Activated CD4-positive, alpha-beta T cell treated with anti-CD3 and anti-CD28 coated beads for 36 hours (primary cell): ENCODE data around the gene TGFB2. TPM values are rescaled to one million over a fixed set of nuclear protein-coding genes. Genes with fewer than 3 reads are reported as not detected.
"Not testable (repeated sequence)": the region's sequence is repeated elsewhere in the genome, so short reads cannot be mapped to it uniquely, and the experiment has no call there.

Experiments
- ATAC-seq: fragments of 200-7000 bp; cut with Tn5 transposase; one replicate; pipeline ENCODE4 v1.10.0; 2021; ENCODE audit warnings: mild to moderate bottlenecking, moderate library complexity
- CTCF ChIA-PET: fragments of 350-600 bp; sonication (Branson Sonifier 250); formaldehyde crosslinking; loops from one replicate; lab custom pipeline; 2021; ENCODE audit warnings: antibody characterized with exemption; lab: Charles Lee
- POLR2A ChIA-PET: fragments of 350-600 bp; sonication (Branson Sonifier 250); formaldehyde crosslinking; loops from one replicate; lab custom pipeline; 2021; ENCODE audit warnings: antibody characterized with exemption, inconsistent platforms; lab: Charles Lee
- DNase-seq: peaks from one replicate; pipeline ENCODE4 v3.0.0-alpha.2; 2020
- H3K27ac Mint-ChIP-seq: one replicate; pipeline ENCODE4 v1.8.0; 2021; ENCODE audit warnings: mixed read lengths
- H3K27me3 Mint-ChIP-seq: one replicate; pipeline ENCODE4 v1.8.0; 2021; ENCODE audit warnings: mixed read lengths
- H3K36me3 Mint-ChIP-seq: one replicate; pipeline ENCODE4 v1.8.0; 2021; ENCODE audit warnings: low read depth, mixed read lengths
- H3K4me1 Mint-ChIP-seq: one replicate; pipeline ENCODE4 v1.8.0; 2021; ENCODE audit warnings: mixed read lengths
- H3K4me3 Mint-ChIP-seq: one replicate; pipeline ENCODE4 v1.8.0; 2021; ENCODE audit warnings: mild to moderate bottlenecking, moderate library complexity, mixed read lengths
- H3K9me3 Mint-ChIP-seq: one replicate; pipeline ENCODE4 v1.8.0; 2021; ENCODE audit warnings: low read depth, mixed read lengths
- intact Hi-C, 2 experiments: fragments of 100-400 bp; cut with DNase I in 1 of 2; cut with micrococcal nuclease in 1 of 2; formaldehyde crosslinking; loops; one replicate each; pipeline versions ENCODE4 v1.14.2 to v1.15.1; 2022 to 2024; cut with DNase I, micrococcal nuclease
- total RNA-seq, 2 experiments: library from RNA; stranded (reverse); gene quantifications; one replicate each; pipeline ENCODE4 v1.2.3, GENCODE V29; 2021

The TGFB2 gene
- total RNA-seq, 2 experiments from 2014 or later = 0.09 TPM; not detected in 1

GRCh38 chr1:218305472-218306064, 39.6 kb upstream of the TGFB2 start:
- H3K27me3 Mint-ChIP-seq = no peaks in the 10 kb centered on the region
- intact Hi-C loops = no loop called here
- no peak for ATAC-seq
- POLR2A ChIA-PET = no interaction called here
- H3K4me1 Mint-ChIP-seq = peaks cover 5% of the 10 kb centered on the region
- no peaks in the 10 kb centered on the region for H3K9me3 Mint-ChIP-seq
- H3K4me3 Mint-ChIP-seq = no peak overlapping the region
- no peak overlapping the region for H3K27ac Mint-ChIP-seq
- peaks cover 29% of the 10 kb centered on the region for H3K36me3 Mint-ChIP-seq
- CTCF ChIA-PET = no interaction called here
- no peak for DNase-seq

GRCh38 chr1:218312509-218312908, 32.6 kb upstream of the TGFB2 start:
- ChIA-PET CTCF (interaction anchor here (1.3 kb wide), 2 partner anchors 11 to 17 kb away, joined by 3 to 4 read pairs; no protein-coding TSS in a partner anchor), POLR2A (no interaction called here)
- Mint-ChIP-seq H3K4me3 (no peak overlapping the region), H3K9me3 (no peaks in the 10 kb centered on the region), H3K27me3 (no peaks in the 10 kb centered on the region), H3K36me3 (peaks cover 36% of the 10 kb centered on the region), H3K27ac (no peak overlapping the region), H3K4me1 (peaks cover 14% of the 10 kb centered on the region)
- DNase-seq (no peak), ATAC-seq (peak; percentile 57)
- intact Hi-C loops = no loop called here

- H3K36me3 Mint-ChIP-seq = peaks cover 33% of the 10 kb centered on the region
- no peak for DNase-seq
- no peaks in the 10 kb centered on the region for H3K27me3 Mint-ChIP-seq
- ChIA-PET CTCF (interaction anchor here (0.6 kb wide), 1 partner anchor 15 kb away, joined by 3 read pairs; no protein-coding TSS in a partner anchor), POLR2A (interaction anchor here (0.5 kb wide), 1 partner anchor 31 kb away, joined by 3 read pairs; no protein-coding TSS in a partner anchor)
- H3K4me1 Mint-ChIP-seq = peaks cover 14% of the 10 kb centered on the region
- H3K27ac Mint-ChIP-seq = no peak overlapping the region
- no peak for ATAC-seq
- intact Hi-C loops = no loop called here
- no peak overlapping the region for H3K4me3 Mint-ChIP-seq
- H3K9me3 Mint-ChIP-seq = no peaks in the 10 kb centered on the region
Measured at GRCh38 chr1:218314316-218314715, 30.8 kb upstream of the TGFB2 start.

GRCh38 chr1:218315638-218316037, 29.5 kb upstream of the TGFB2 start:
- peaks cover 32% of the 10 kb centered on the region for H3K36me3 Mint-ChIP-seq
- no peak overlapping the region for H3K4me3 Mint-ChIP-seq
- POLR2A ChIA-PET = no interaction called here
- H3K27me3 Mint-ChIP-seq = no peaks in the 10 kb centered on the region
- no peak overlapping the region for H3K27ac Mint-ChIP-seq
- no peak for ATAC-seq
- no peaks in the 10 kb centered on the region for H3K9me3 Mint-ChIP-seq
- intact Hi-C loops = no loop called here
- DNase-seq = no peak
- CTCF ChIA-PET = no interaction called here
- H3K4me1 Mint-ChIP-seq = peaks cover 14% of the 10 kb centered on the region

GRCh38 chr1:218317061-218317460, 28.1 kb upstream of the TGFB2 start:
- POLR2A ChIA-PET = no interaction called here
- no peak for ATAC-seq
- CTCF ChIA-PET = interaction anchor here (1.0 kb wide), 1 partner anchor 13 kb away, joined by 4 read pairs; no protein-coding TSS in a partner anchor
- Mint-ChIP-seq H3K36me3 (peaks cover 26% of the 10 kb centered on the region), H3K27ac (no peak overlapping the region), H3K4me1 (peaks cover 9% of the 10 kb centered on the region), H3K9me3 (no peaks in the 10 kb centered on the region), H3K27me3 (no peaks in the 10 kb centered on the region), H3K4me3 (no peak overlapping the region)
- intact Hi-C loops = no loop called here
- no peak for DNase-seq

GRCh38 chr1:218320182-218320581, 25.0 kb upstream of the TGFB2 start:
- H3K4me3 Mint-ChIP-seq, intact Hi-C loops: not testable (repeated sequence)
- peaks cover 21% of the 10 kb centered on the region for H3K36me3 Mint-ChIP-seq

GRCh38 chr1:218322762-218323161, 22.4 kb upstream of the TGFB2 start:
- DNase-seq (no peak), ATAC-seq (no peak)
- Mint-ChIP-seq H3K36me3 (peaks cover 21% of the 10 kb centered on the region), H3K4me3 (no peak overlapping the region), H3K27me3 (no peaks in the 10 kb centered on the region), H3K27ac (no peak overlapping the region), H3K4me1 (no peaks in the 10 kb centered on the region), H3K9me3 (no peaks in the 10 kb centered on the region)
- POLR2A ChIA-PET = no interaction called here
- intact Hi-C loops = no loop called here
- CTCF ChIA-PET = interaction anchor here (1.4 kb wide), 1 partner anchor 17 kb away, joined by 3 read pairs; no protein-coding TSS in a partner anchor

More at GRCh38 chr1:218320182-218320581, 25.0 kb upstream of the TGFB2 start:
- H3K27ac Mint-ChIP-seq, H3K4me1 Mint-ChIP-seq, POLR2A ChIA-PET, H3K9me3 Mint-ChIP-seq, DNase-seq, ATAC-seq, H3K27me3 Mint-ChIP-seq: not testable (repeated sequence)
- CTCF ChIA-PET = interaction anchor here (0.6 to 2.2 kb wide), 3 partner anchors 10 to 954 kb away, joined by 3 to 7 read pairs (median 5); no protein-coding TSS in a partner anchor

GRCh38 chr1:218323568-218324225, 21.4 kb upstream of the TGFB2 start:
- H3K27me3 Mint-ChIP-seq = no peaks in the 10 kb centered on the region
- H3K4me3 Mint-ChIP-seq = no peak overlapping the region
- no peak for DNase-seq
- no peak for ATAC-seq
- peaks cover 20% of the 10 kb centered on the region for H3K36me3 Mint-ChIP-seq
- H3K4me1 Mint-ChIP-seq = no peaks in the 10 kb centered on the region
- no peak overlapping the region for H3K27ac Mint-ChIP-seq
- POLR2A ChIA-PET = no interaction called here
- no peaks in the 10 kb centered on the region for H3K9me3 Mint-ChIP-seq
- intact Hi-C loops = no loop called here
- CTCF ChIA-PET = no interaction called here

- Mint-ChIP-seq H3K9me3 (no peaks in the 10 kb centered on the region), H3K27me3 (no peaks in the 10 kb centered on the region), H3K27ac (no peak overlapping the region), H3K36me3 (peaks cover 17% of the 10 kb centered on the region), H3K4me3 (no peak overlapping the region), H3K4me1 (no peaks in the 10 kb centered on the region)
- DNase-seq = no peak
- intact Hi-C loops = no loop called here
- POLR2A ChIA-PET = no interaction called here
- ATAC-seq = no peak
- CTCF ChIA-PET = no interaction called here
Measured at GRCh38 chr1:218324226-218324580, 20.9 kb upstream of the TGFB2 start.

GRCh38 chr1:218328769-218329168, 16.4 kb upstream of the TGFB2 start:
- H3K36me3 Mint-ChIP-seq = peaks cover 17% of the 10 kb centered on the region
- POLR2A ChIA-PET = no interaction called here
- intact Hi-C loops = no loop called here

GRCh38 chr1:218330043-218330623, 15.0 kb upstream of the TGFB2 start:
- ATAC-seq = no peak
- no peak overlapping the region for H3K27ac Mint-ChIP-seq
- peaks cover 13% of the 10 kb centered on the region for H3K36me3 Mint-ChIP-seq
- H3K4me1 Mint-ChIP-seq = no peaks in the 10 kb centered on the region
- no peaks in the 10 kb centered on the region for H3K27me3 Mint-ChIP-seq
- H3K9me3 Mint-ChIP-seq = no peaks in the 10 kb centered on the region
- intact Hi-C loops = loop anchor here (1.0 to 10.0 kb wide), 5 partner anchors 191 to 1482 kb away; no protein-coding TSS in a partner anchor
- CTCF ChIA-PET = interaction anchor here (0.7 to 2.7 kb wide), 22 partner anchors 9 to 1483 kb away, joined by 3 to 19 read pairs (median 4); partner anchors contain the start of gene TGFB2
- no peak for DNase-seq
- POLR2A ChIA-PET = no interaction called here
- no peak overlapping the region for H3K4me3 Mint-ChIP-seq

More at GRCh38 chr1:218328769-218329168, 16.4 kb upstream of the TGFB2 start:
- no peaks in the 10 kb centered on the region for H3K9me3 Mint-ChIP-seq
- H3K27me3 Mint-ChIP-seq = no peaks in the 10 kb centered on the region
- no peaks in the 10 kb centered on the region for H3K4me1 Mint-ChIP-seq
- H3K4me3 Mint-ChIP-seq = no peak overlapping the region
- CTCF ChIA-PET = interaction anchor here (0.6 to 2.7 kb wide), 10 partner anchors 11 to 1609 kb away, joined by 3 to 19 read pairs (median 4); partner anchors contain the start of gene TGFB2
- H3K27ac Mint-ChIP-seq = no peak overlapping the region
- DNase-seq = no peak
- ATAC-seq = no peak
